HL-60 (cell line): ENCODE results near the gene SORCS2.

Source experiments
- DNase-seq, 2 experiments: peaks; one replicate each; pipeline ENCODE4 v3.0.0-alpha.2; 2010 to 2020; ENCODE audit warnings: low read depth in 1 of 2, low spot score in 1 of 2
- H3K27ac ChIP-seq: fragments of 250-450 bp; sonication (Bioruptor Pico); replicated peaks from 2 replicates; pipeline ENCODE4 v1.5.1; 2020; ENCODE audit warnings: mild to moderate bottlenecking, moderate library complexity
- H3K27me3 ChIP-seq: fragments of 250-450 bp; sonication (Bioruptor Pico); 2 replicates; pipeline ENCODE4 v1.5.1; 2021; ENCODE audit warnings: mild to moderate bottlenecking, moderate library complexity; ENCODE audit not compliant: insufficient read depth, poor library complexity, severe bottlenecking
- H3K4me3 ChIP-seq: replicated peaks from 2 replicates; pipeline ENCODE4 v1.5.1; 2011; ENCODE audit warnings: mild to moderate bottlenecking, control low read depth, low read length; ENCODE audit not compliant: insufficient read depth
- GABPA ChIP-seq: IDR thresholded peaks from 2 replicates; pipeline ENCODE4 v1.6.1; 2012; ENCODE audit warnings: low read depth
- POLR2AphosphoS5 ChIP-seq: IDR thresholded peaks from 2 replicates; pipeline ENCODE4 v1.6.1; 2012; ENCODE audit warnings: low read depth
- REST ChIP-seq: IDR thresholded peaks from 2 replicates; pipeline ENCODE4 v1.6.1; 2012; ENCODE audit warnings: low read depth; ENCODE audit not compliant: insufficient replicate concordance
- SPI1 ChIP-seq: IDR thresholded peaks from 2 replicates; pipeline ENCODE4 v1.6.1; 2012; ENCODE audit warnings: low read depth, mild to moderate bottlenecking, borderline replicate concordance
- TF ChIP-seq, protein P1 (sequence below): IDR thresholded peaks from one replicate; pipeline ENCODE4 v1.5.1; 2011; ENCODE audit warnings: low read length, control low read depth, inconsistent platforms; ENCODE audit not compliant: insufficient read depth

SORCS2 gene

DNA sequence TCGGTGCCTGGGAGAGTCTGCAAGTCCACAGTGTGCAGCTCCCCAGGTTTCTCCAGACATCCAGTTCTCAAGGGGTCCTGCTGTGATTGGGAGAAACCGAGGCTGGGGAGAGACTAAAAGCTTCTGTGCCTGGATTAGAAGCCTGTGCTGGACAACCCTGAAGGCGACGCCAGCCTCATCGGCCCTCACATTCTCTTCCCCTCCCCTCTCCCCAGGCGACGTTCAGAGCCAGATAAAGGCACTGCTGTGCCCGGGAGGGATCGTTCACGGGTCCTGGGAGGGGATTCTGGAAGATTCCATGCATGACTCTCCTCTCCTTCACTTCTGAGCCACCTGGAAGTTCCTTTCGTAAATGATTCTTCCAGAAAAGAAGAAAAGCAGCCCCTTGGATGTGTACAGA is 114.6 kb downstream of the SORCS2 start:
- Histone ChIP-seq H3K4me3 (no peak overlapping the region), H3K27me3 (peaks cover 2% of the 10 kb centered on the region), H3K27ac (no peak overlapping the region)
- TF ChIP-seq, protein P1, sequence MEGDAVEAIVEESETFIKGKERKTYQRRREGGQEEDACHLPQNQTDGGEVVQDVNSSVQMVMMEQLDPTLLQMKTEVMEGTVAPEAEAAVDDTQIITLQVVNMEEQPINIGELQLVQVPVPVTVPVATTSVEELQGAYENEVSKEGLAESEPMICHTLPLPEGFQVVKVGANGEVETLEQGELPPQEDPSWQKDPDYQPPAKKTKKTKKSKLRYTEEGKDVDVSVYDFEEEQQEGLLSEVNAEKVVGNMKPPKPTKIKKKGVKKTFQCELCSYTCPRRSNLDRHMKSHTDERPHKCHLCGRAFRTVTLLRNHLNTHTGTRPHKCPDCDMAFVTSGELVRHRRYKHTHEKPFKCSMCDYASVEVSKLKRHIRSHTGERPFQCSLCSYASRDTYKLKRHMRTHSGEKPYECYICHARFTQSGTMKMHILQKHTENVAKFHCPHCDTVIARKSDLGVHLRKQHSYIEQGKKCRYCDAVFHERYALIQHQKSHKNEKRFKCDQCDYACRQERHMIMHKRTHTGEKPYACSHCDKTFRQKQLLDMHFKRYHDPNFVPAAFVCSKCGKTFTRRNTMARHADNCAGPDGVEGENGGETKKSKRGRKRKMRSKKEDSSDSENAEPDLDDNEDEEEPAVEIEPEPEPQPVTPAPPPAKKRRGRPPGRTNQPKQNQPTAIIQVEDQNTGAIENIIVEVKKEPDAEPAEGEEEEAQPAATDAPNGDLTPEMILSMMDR = no peak
- TF ChIP-seq REST (no peak), GABPA (no peak), POLR2AphosphoS5 (no peak), SPI1 (no peak)
- DNase-seq = no peak

DNA sequence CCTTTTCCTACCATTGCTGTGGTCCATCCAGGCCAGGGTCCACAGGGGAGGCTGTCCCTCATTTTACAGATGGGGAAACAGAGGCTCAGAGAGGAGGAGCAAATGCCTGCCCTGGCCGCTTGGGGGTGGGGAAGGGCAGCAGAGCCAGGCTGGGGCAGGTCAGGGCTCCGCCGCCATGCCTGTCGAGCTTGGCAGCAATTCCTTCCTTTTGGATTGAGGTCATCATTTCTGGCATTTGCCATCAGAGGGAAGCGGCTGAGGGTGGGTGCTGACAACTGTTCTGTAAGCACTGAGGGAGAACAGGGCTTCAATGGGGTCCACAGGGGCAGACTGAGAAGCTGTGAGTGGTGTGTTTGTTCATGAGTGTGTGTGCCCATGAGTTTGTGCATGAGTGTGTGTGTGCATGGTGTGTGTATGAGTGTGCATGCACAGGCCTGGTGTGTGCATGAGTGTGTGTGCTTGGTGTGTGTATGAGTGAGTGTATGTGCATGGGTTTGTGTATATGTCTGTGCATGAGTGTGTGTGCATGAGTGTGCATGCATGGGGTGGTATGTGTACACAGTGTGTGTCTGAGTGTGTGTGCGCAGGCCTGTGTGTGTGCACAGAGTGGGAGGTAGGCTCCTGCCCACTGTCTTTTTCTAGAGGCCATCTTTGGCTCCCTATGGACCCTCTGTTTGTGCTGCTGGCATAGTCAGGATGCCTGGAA is 115.2 kb downstream of the SORCS2 start:
- H3K27ac ChIP-seq = no peak overlapping the region
- no peak for DNase-seq
- TF ChIP-seq, protein P1 = no peak
- TF ChIP-seq REST (no peak), SPI1 (no peak), POLR2AphosphoS5 (no peak), GABPA (no peak)
- H3K27me3 ChIP-seq = peaks cover 2% of the 10 kb centered on the region
- no peak overlapping the region for H3K4me3 ChIP-seq

- no peak for DNase-seq
- H3K27ac ChIP-seq = no peak overlapping the region
- H3K27me3 ChIP-seq = no peaks in the 10 kb centered on the region
- H3K4me3 ChIP-seq = no peak overlapping the region
- TF ChIP-seq GABPA = no peak
- no peak for TF ChIP-seq SPI1
These were observed 116.8 kb downstream of the SORCS2 start for GRCh38 chr4:7309181-7309580.

- TF ChIP-seq, protein P1 = no peak
- TF ChIP-seq SPI1 = no peak
- no peak for TF ChIP-seq REST
- no peak for TF ChIP-seq POLR2AphosphoS5
- TF ChIP-seq GABPA = no peak
- Histone ChIP-seq H3K27ac (no peak overlapping the region), H3K27me3 (no peaks in the 10 kb centered on the region), H3K4me3 (no peak overlapping the region)
- no peak for DNase-seq
These were observed 117.5 kb downstream of the SORCS2 start for GRCh38 chr4:7309636-7310390.
